HFFc6 (cell line): ENCODE measurements around the gene F8A3. TPM values are rescaled to one million over a fixed set of nuclear protein-coding genes. Genes with fewer than 3 reads are reported as not detected.
"Not testable (repeated sequence)": the region's sequence is repeated elsewhere in the genome, so short reads cannot be mapped to it uniquely, and the experiment has no call there.

Source experiments
- DNase-seq: peaks from one replicate; pipeline ENCODE4 v3.0.0-alpha.2; 2018
- H3K27ac Mint-ChIP-seq: 2 replicates; pipeline ENCODE4 v1.8.0; 2020; ENCODE audit warnings: mild to moderate bottlenecking, mixed read lengths
- H3K27me3 Mint-ChIP-seq: 2 replicates; pipeline ENCODE4 v1.8.0; 2021; ENCODE audit warnings: mild to moderate bottlenecking, moderate library complexity, mixed read lengths; ENCODE audit not compliant: insufficient read depth
- H3K36me3 Mint-ChIP-seq: 2 replicates; pipeline ENCODE4 v1.8.0; 2021; ENCODE audit warnings: low read depth, mixed read lengths
- H3K4me1 Mint-ChIP-seq: 2 replicates; pipeline ENCODE4 v1.8.0; 2020; ENCODE audit warnings: low read depth, mixed read lengths
- H3K4me3 Mint-ChIP-seq: 2 replicates; pipeline ENCODE4 v1.8.0; 2020; ENCODE audit warnings: mild to moderate bottlenecking, moderate library complexity, mixed read lengths
- H3K9me3 Mint-ChIP-seq: 2 replicates; pipeline ENCODE4 v1.8.0; 2020; ENCODE audit warnings: mild to moderate bottlenecking, mixed read lengths
- long read RNA-seq: library from polyadenylated mRNA; unstranded; transcript quantifications from one replicate; pipeline ENCODE4 v2.0.0, GENCODE V29; 2019
- total RNA-seq, 6 experiments: library from RNA; stranded (reverse); fragmentation: NEBNext Ultra II Directional; extraction: Animal tissue kit (Norgen Biotek cat#: 25700); gene quantifications; 2 replicates in 1 of 6; 3 replicates in 5 of 6; pipeline ENCODE4 v1.2.3, GENCODE V29; 2021
- TF ChIP-seq, protein P1 (sequence below): fragments of 200-600 bp; sonication (generic); IDR thresholded peaks from 2 replicates; pipeline ENCODE4 v1.5.0; 2021; ENCODE audit warnings: antibody characterized with exemption, mild to moderate bottlenecking

Gene F8A3
- total RNA-seq: 10 to 100 TPM; 10.2 to 14.8 (median 12.9) TPM
- long read RNA-seq, partial matches to known transcripts: 0 of 1 reads
- long read RNA-seq, other reads (novel, unspliced or antisense): 0 of 1 reads

DNA sequence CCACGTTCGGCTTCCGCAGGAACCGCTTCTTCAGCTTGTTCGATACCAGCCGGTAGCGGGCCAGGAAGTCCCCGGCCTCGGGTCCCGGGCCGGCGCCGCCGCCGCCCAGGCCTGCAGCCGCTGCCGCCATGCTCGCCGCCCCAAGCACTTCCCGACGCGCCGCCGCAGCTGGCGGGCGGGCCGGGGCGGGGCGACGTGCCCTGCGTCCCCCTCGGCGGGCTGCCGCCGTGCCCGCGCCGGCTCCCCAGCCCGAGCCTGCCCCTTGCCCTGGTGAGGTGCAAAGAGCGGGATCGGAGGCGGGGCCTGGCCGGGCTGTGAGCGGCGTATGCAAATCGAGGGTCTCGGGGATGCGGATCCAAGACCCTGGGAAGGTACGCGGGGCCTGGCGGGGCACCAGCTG, at the start of gene F8A3:
F8A3 (minus strand) TSS at position 150 of the 400 bp plus-strand sequence; CDS start at position 130, 20 bp downstream.
- not testable (repeated sequence) for H3K9me3 Mint-ChIP-seq, H3K27me3 Mint-ChIP-seq, H3K4me1 Mint-ChIP-seq, DNase-seq, H3K27ac Mint-ChIP-seq, H3K36me3 Mint-ChIP-seq, H3K4me3 Mint-ChIP-seq

DNA sequence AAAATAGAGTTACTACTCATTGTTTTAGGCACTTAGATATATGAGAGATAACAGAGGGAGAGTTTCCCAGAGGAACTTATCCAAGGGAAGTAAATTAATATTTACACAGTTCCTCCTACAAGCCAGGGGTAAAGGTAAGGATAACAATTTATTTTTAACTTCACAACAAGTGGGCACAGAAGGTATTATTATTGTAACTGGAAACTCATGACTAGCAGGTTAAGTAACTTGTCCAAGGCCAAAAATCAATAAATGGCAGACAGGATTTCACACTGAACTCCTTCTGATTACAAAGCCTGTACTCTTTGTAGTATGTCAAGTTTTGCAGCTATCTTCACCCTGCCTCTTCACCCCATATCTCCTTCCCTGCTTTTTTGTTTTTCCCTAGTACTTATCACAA, 46.9 kb upstream of the F8A3 start:
- TF ChIP-seq, protein P1, sequence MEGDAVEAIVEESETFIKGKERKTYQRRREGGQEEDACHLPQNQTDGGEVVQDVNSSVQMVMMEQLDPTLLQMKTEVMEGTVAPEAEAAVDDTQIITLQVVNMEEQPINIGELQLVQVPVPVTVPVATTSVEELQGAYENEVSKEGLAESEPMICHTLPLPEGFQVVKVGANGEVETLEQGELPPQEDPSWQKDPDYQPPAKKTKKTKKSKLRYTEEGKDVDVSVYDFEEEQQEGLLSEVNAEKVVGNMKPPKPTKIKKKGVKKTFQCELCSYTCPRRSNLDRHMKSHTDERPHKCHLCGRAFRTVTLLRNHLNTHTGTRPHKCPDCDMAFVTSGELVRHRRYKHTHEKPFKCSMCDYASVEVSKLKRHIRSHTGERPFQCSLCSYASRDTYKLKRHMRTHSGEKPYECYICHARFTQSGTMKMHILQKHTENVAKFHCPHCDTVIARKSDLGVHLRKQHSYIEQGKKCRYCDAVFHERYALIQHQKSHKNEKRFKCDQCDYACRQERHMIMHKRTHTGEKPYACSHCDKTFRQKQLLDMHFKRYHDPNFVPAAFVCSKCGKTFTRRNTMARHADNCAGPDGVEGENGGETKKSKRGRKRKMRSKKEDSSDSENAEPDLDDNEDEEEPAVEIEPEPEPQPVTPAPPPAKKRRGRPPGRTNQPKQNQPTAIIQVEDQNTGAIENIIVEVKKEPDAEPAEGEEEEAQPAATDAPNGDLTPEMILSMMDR: no peak
- DNase-seq: no peak
- H3K36me3 Mint-ChIP-seq: no peaks in the 10 kb centered on the region; the same call in 1 of the 2 replicates
- H3K9me3 Mint-ChIP-seq: no peaks in the 10 kb centered on the region
- H3K4me3 Mint-ChIP-seq: no peak overlapping the region
- H3K27ac Mint-ChIP-seq: no peak overlapping the region
- no peaks in the 10 kb centered on the region for H3K4me1 Mint-ChIP-seq
- H3K27me3 Mint-ChIP-seq: no peaks in the 10 kb centered on the region

DNA sequence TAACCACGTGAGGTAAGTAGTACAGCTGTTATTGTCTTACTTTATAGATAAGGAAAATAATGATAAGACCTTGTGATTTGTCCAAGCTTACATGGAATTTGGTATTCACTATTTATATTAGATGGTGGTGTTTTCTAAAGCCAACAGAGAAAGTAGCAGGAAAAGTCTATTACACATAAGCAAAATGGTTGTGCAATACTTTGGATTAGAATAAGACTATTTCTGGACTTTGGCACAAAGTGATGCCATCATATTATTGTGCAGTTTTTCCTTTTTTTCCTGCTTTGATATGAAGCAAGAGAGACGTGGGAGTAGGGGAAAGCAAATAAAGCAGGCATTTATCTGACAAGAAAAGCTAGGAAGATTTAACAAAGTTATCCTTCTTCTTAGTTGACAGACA, 36.7 kb upstream of the F8A3 start:
- not testable (repeated sequence) for DNase-seq, H3K27ac Mint-ChIP-seq, H3K36me3 Mint-ChIP-seq, H3K4me1 Mint-ChIP-seq, H3K27me3 Mint-ChIP-seq, H3K9me3 Mint-ChIP-seq, H3K4me3 Mint-ChIP-seq

DNA sequence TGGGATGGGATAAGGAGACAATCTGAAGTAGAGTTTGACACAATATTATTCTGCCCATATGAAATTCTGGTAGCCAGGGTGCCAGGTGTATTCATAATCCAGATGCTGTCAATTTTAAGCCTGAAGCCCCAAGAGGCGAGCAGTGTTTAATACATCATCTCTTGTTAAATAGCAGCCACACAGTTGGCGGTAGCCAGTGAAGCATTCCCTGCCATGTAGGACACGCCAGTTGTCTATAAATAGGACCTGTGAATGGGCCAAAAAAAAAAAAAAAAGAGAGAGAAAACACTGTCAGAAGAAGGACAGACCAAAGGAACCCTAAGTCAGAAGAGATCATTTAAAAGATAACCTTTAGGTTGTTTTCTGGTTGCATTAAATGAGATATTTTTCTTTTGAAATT, 33.0 kb upstream of the F8A3 start:
- not testable (repeated sequence) for DNase-seq, H3K27ac Mint-ChIP-seq, H3K4me1 Mint-ChIP-seq, H3K36me3 Mint-ChIP-seq, H3K27me3 Mint-ChIP-seq, H3K9me3 Mint-ChIP-seq, H3K4me3 Mint-ChIP-seq

DNA sequence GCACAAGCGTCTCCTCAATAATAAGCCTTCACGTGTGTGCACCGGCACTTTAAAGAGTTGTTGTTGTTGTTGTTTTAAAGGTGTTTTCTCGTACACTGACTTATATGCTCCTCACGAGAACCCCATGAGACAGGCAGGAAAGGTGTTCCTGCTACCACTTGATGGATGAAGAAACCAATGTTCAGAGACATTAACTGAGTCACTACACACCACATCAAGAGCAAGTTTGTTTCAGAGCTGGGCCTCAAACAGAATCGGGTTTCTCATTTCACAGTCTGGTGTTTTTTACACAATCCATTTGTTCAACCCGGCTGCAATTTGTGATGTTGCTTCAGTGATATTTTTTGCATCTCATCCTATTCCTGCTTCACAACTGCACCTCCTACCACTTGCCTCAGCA, 18.7 kb upstream of the F8A3 start:
- not testable (repeated sequence) for H3K4me1 Mint-ChIP-seq, H3K9me3 Mint-ChIP-seq, H3K27ac Mint-ChIP-seq, H3K36me3 Mint-ChIP-seq, H3K27me3 Mint-ChIP-seq, H3K4me3 Mint-ChIP-seq, DNase-seq

DNA sequence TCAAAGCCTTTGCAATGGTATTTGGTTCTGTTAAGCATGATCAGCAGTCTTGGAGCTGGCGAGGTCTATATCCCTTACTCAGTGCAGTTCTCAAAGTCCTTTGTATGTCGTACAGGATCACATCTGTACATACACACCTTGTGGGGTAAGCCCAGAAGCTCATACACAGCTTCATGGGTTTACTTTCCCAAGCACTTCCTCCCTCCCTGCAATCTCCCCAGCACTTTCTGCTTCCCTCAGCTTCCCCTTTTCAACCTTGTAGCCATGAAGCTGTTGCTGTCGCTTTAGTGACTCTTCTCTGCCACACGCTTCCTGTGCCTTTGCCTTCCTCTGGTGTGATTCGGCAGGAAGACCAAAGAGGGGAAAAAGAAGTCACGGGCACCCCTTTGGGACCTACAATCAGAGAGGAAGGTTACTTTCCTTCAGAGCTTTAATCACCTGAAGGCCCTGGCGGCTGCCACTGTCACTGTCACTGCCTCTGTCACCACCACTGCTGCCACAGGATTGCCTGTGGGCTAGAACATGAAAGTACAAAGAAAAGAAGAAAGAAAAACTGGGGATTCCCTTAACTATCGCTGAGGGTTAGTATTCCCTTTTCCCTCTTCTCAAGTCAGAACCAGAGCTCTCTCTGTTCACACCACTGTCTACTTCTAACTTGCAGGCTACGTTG, 8.0 kb upstream of the F8A3 start:
- H3K4me1 Mint-ChIP-seq, DNase-seq, H3K9me3 Mint-ChIP-seq, H3K27ac Mint-ChIP-seq, H3K4me3 Mint-ChIP-seq, H3K36me3 Mint-ChIP-seq, H3K27me3 Mint-ChIP-seq: not testable (repeated sequence)

DNA sequence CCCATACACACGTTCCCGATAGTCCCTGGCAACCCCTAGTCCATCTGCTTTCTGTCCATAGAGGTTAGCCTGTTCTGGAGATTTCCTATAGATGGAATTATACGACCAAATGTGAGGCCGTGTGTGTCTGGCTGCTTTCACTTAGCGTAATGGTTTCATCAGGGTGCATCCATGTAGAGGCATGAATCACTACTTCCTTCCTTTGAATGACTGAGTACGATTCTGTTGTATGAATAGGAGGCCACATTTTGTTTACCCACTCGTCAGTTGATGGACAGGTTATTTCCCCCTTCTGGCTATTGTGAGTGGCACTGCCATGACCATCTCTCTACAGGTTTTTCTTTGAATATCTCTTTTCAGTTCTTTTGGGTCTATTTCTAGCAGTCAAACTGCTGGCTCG, 2.1 kb upstream of the F8A3 start:
- not testable (repeated sequence) for H3K27ac Mint-ChIP-seq, H3K36me3 Mint-ChIP-seq, H3K27me3 Mint-ChIP-seq, H3K4me1 Mint-ChIP-seq, H3K9me3 Mint-ChIP-seq, DNase-seq, H3K4me3 Mint-ChIP-seq

DNA sequence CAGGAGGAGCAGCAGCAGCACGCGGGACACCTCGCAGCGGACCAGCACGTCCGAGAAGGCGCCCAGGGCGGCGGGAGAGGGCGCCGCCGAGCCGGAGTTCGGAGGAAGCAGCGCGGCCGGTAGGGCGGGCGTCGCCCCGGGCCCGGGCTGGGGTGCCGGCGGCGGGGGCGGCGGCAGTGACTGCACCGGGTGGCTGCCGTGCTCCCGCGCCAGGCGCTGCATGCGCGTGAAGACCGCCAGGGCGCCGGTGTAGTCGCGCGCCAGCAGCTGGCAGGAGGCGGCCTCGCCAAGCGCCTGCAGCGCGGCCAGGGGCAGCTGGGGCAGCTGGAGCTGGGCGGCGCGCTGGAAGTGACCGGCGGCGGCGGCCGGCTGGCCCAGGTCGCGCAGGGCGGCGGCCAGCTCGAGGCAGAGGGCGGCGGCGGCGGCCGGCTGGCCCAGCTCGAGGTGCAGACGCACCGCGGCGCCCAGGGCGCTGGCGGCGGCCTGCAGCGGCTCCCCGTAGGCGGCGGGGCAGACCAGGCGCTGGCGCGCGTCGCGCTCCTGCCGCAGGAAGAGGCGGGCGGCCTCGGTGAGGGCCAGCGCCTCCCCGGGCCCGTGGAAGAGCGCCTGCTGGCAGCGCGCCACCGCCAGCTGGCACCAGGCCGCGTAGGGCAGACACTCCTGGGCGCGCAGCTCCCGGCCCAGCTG, 516 bp downstream of the F8A3 start:
- not testable (repeated sequence) for H3K4me1 Mint-ChIP-seq, H3K27me3 Mint-ChIP-seq, H3K27ac Mint-ChIP-seq, H3K36me3 Mint-ChIP-seq, H3K9me3 Mint-ChIP-seq, DNase-seq, H3K4me3 Mint-ChIP-seq

DNA sequence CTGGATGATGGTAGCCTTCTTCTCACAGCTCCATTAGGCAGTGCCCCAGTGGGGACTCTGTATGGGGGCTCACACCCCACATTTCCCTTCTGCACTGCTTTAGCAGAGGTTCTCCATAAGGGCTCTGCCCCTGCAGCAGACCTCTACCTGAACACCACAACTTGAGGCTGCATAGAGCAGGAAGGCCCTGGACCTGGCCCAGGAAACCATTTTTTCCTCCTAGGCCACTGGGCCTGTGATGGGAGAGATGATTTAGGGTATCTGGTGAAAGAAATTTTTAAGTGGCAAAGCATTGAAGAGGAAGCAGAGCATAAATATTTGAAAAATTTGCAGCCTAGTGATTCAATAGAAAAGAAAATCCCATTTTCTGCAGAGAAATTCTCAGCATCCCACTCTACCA, 17.3 kb downstream of the F8A3 start:
- DNase-seq: no peak
- Mint-ChIP-seq H3K9me3 (peaks cover 26% of the 10 kb centered on the region), H3K4me1 (no peaks in the 10 kb centered on the region), H3K36me3 (no peaks in the 10 kb centered on the region), H3K27me3 (no peaks in the 10 kb centered on the region), H3K4me3 (no peak overlapping the region), H3K27ac (no peak overlapping the region)
- TF ChIP-seq, protein P1: no peak
